HG03460 (cell line): ENCODE measurements around the gene PTMS.

ENCODE experiments used
- ATAC-seq: cut with Tn5 transposase; IDR thresholded peaks from one replicate; pipeline ENCODE4 v1.9.1; 2021; ENCODE audit not compliant: unreplicated experiment

Gene PTMS

DNA sequence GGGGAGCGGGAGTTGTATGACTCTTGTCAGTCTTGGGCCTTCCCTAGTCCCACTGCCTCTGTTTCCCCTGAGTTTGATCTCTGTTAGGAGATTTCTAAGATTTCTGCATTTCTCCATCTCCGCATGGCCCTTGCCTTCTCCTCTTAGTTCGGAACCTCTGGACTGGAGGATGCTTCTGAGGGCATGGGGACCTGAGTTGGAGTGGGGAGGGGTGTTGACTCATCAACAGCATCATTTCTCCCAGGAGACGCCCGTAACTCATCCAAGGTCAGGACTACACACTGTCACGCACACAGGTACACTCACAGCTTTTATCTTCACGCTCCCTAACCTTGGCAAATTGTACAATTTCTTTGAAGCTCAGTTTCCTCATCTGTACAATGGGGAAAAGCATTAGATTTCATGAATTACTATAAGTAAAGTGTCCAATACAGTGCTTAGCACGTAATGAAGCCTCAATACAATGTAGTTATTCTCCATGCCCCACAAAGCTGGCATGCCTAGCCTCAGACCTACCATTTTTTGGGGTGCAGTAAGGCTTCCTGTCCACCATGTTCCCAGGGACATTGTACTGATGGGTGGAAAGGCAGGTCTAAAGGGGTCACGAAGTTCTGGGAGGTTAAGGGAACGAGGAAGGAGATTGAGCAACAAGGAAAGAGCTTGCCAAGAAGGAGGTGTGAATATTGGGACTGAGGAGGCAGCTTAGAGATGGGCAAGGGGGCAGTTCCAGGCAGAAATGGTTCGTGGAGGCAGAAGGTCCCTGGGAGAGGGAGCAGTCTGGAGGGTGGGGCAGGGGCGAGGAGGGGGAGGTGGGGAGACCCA, 5.6 kb downstream of the PTMS start:
- ATAC-seq = no peak

DNA sequence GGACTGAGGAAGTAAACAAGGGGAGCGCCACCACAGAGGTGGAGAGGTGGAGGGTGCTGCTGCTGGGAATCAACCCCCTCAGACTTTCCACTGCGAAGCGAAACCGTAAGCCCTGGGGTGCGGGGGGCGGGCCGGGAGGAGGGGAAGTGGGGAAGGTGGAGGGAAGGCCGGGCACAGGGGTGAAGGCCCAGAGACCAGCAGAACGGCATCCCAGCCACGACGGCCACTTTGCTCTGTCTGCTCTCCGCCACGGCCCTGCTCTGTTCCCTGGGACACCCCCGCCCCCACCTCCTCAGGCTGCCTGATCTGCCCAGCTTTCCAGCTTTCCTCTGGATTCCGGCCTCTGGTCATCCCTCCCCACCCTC, 6.2 kb downstream of the PTMS start, which contains the start of gene LAG3:
Gene LAG3, plus strand, starts transcription at position 190 of the 365 bp plus-strand sequence. CDS start 333 bp downstream, outside the sequence.
- ATAC-seq = no peak

DNA sequence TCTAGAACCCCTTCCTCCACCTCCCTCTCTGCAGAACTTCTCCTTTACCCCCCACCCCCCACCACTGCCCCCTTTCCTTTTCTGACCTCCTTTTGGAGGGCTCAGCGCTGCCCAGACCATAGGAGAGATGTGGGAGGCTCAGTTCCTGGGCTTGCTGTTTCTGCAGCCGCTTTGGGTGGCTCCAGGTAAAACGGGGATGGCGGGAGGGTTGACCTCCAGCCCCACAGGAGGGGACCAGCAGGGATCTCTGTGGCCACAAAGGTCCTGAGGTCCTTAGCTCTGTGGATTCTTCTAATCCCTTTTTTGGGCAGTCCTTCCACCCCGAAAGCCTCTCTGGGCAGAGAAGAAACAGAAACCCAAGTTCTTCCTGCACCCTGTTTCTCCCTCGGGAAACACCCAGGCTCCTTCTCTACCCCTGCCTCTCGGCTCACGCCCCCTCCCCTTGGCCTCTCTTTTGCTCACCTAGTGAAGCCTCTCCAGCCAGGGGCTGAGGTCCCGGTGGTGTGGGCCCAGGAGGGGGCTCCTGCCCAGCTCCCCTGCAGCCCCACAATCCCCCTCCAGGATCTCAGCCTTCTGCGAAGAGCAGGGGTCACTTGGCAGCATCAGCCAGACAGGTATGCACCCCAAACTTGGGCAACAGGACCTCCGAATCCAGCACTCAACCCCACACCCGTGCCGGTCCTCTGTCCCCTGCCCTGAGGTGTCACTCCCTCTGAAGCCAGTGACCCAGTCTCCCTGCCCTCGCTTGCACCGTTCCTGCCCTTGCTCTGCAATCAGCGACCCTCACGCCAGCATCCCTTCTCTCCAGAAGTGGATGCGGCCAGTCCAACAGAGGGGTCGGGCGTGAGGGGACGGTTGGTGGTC, 6.8 kb downstream of the PTMS start:
- no peak for ATAC-seq

DNA sequence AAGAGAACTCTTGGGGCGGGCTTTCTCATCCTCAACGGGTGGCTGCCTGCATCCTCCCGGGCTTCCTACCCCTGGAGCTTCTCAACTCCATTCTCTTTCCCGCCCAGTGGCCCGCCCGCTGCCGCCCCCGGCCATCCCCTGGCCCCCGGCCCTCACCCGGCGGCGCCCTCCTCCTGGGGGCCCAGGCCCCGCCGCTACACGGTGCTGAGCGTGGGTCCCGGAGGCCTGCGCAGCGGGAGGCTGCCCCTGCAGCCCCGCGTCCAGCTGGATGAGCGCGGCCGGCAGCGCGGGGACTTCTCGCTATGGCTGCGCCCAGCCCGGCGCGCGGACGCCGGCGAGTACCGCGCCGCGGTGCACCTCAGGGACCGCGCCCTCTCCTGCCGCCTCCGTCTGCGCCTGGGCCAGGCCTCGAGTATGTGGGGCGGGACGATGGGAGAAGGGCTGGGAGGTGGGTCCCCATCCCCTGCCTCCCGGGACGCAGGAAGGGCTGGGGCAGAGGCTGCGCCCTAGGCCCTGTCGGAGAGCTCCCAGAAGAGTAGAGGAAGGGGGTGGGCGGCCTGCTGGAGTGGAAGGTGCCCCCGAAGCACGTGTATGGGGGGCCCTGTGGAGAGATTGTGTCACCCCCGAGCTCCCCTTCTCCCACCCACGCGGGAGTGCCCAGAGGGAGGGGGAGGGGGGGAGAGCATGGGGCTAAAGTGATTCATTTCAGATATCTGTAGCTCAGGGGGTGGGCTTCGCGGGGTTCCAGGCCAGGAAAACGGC, 7.6 kb downstream of the PTMS start:
- ATAC-seq = no peak

DNA sequence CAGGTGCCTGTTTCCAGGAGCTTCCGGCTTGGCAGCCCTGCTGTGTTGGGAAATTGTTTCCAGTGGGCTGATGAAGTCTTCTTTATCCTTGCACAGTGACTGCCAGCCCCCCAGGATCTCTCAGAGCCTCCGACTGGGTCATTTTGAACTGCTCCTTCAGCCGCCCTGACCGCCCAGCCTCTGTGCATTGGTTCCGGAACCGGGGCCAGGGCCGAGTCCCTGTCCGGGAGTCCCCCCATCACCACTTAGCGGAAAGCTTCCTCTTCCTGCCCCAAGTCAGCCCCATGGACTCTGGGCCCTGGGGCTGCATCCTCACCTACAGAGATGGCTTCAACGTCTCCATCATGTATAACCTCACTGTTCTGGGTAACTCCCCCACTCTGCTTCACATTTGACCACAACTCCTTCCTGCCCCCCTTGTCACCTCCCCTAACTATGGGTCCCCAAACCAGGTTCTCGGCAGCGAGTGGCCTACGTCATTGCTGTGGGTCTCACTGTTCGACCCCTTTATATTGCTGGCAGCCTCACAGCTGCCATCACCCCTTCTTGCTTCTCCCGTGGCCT, 8.4 kb downstream of the PTMS start:
- ATAC-seq = no peak

DNA sequence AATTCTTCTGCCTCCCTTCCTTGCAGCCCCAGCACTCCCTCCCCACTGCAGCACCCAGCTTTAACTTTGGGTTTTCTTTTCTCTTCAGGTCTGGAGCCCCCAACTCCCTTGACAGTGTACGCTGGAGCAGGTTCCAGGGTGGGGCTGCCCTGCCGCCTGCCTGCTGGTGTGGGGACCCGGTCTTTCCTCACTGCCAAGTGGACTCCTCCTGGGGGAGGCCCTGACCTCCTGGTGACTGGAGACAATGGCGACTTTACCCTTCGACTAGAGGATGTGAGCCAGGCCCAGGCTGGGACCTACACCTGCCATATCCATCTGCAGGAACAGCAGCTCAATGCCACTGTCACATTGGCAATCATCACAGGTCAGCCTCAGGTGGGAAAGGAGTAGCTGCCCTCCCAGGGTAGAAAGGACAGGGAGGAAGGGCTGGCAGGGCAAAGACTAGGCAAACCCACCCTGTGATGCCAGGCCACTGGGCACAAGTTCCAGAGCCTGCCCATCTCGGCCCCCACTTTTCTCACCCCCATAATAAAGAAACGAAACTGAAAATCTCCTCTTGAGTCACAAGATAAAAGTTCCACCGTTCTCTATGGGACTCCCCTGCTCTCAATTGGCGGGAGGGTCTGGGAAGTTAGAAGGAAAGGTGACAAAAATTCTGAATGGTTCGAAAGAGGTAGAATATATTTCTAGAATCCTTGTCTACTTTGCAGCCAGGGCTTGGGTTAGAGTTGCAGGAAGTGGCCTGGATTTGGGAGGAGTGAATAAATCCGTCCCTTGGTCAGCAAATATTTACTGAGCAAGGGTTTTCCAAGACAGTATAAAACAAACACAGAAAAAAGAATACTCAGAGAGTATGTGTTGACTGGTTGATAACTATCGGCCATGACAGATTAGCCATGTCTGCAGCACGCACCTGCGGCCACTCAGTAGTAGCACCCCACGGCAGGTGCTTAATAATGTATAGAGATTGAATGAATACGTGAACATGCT, 9.3 kb downstream of the PTMS start:
- ATAC-seq = no peak

DNA sequence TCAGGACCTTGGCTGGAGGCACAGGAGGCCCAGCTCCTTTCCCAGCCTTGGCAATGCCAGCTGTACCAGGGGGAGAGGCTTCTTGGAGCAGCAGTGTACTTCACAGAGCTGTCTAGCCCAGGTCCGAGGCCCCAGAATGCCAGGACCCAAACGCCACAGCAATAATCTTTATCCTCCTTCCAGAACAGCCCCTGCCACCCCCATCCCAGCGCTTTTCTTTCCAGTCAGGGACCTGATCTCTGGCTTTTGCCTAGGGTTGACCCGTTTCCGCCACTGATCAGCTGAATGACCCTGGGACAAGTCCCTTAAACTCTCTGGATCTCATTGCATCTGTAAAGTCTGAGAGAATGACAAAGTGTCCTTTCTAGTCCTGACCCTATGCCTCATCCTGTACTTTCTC, 11.2 kb downstream of the PTMS start:
- no peak for ATAC-seq

DNA sequence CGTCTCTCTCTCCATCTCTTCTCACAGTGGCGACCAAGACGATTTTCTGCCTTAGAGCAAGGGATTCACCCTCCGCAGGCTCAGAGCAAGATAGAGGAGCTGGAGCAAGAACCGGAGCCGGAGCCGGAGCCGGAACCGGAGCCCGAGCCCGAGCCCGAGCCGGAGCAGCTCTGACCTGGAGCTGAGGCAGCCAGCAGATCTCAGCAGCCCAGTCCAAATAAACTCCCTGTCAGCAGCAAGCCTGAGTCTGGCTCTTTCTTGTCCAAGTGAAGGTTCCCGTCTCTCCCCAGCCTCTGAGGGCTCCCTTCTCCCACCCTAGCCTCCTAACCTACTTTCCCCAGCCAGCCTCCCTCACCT, 12.0 kb downstream of the PTMS start:
- no peak for ATAC-seq

DNA sequence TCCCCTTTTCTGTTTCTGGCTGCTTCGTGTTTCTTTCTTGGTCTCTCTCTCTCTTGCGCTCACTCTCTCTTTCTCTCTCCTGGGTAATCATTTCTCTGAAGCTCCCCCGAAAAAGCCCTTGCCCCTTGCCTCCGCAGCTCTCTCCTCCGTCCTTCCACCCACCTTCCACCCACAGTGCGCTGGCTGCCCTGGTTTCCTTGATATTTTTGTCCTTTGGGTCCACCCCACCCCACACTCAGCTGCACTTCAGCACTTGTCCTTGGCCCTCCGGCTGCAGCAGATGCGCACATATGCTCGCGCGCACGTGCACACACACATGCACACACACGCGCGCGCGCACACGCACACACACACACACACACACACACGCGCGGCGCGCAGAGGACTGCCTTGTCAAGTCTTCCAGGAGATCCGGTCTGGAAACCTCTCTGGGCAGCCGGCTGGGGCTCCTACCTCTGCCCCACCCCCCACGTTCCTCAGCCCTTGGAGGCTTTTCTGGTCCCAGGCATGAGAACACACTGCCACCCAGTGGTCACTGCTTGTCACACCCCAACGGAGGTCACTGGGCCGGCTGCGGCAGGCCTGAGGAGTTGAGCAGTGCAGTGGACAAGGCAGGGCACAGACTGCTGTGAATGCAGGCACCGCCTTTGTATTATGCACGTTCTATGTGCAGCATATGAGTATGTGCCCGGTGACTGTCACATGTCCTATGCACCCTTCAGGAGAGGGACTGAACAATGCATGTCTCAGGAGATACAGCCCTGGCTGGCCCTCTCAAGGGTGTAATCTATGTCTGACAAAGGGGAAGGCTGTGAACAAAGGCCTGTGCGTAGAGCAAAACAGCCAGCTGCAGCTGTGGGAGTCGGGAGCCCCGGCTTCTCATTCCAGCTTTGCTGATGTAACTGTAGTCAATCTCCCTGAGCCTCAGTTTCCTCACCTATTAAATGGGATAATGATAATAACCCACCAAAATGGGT, 12.7 kb downstream of the PTMS start:
- ATAC-seq = peak; percentile 76

DNA sequence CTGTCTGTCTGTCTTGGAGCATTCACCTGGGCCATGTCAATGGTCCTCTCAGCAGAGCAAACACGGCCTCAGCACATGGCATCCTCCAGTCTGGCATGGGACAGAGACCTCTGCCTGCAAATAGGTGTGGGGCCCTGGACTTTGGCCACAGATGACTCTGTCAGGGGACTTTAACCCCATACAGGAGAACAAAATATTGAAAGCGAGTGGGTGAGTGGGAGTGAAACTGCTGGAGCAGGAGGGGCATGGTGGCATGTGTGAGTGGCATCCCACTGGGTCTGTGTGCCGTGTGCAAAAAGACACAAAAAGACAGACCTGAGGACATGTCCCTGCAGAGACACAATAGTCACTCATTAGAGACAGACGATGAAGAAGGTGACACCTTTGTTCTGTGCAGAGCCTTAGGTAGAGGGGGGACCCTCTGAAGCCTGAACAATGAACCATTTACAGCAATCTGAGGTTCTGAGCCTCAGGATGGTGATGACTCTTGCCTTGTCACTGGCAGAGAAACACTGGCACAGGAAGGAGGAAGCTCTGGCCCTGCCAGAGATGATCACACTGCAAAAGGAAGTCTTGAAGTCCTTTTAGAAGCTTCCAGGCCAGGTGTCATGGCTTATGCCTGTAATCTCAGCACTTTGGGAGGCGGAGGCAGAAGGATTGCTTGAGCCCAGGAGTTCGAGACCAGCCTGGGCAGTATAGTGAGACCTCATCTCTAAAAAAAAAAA, 13.7 kb downstream of the PTMS start:
- no peak for ATAC-seq

DNA sequence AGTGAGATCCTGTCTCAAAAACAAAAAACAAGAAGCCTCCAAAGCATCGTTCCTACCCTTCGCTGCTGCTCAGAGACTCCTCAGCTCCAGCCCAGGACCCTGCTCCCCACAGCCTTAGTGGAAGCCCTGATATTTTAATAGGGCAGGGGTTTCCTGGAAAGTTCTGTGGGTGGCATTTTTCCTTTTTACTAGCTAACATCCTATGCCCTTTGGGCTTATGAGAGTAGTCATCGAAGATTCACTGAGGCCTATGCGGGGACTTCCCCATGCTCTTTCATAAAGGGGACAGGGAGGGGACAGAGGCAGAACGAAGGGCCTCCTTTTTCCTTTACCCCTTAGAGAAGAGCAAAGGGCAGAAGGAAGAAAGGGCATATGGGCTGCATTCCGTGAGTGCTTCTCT, 14.4 kb downstream of the PTMS start:
- ATAC-seq = no peak

DNA sequence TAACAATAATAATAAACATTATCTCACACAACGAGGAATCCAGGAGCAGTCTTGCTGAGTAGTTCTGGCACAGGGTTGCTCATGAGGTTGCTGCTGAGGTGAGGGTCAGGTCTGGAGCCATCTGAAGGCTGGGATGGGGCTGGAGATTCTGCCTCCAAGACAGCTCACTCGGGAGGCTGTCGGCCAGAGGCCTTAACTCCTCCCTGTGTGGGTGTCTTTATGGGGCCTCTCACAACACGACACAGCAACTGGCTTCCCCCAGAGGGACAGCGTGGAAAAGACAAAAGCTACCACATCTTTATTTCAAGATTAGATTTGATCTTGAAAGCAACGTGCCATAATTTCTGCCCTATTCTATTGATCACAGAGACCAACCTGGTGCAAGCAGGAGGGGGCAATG, 16.0 kb downstream of the PTMS start:
- no peak for ATAC-seq

DNA sequence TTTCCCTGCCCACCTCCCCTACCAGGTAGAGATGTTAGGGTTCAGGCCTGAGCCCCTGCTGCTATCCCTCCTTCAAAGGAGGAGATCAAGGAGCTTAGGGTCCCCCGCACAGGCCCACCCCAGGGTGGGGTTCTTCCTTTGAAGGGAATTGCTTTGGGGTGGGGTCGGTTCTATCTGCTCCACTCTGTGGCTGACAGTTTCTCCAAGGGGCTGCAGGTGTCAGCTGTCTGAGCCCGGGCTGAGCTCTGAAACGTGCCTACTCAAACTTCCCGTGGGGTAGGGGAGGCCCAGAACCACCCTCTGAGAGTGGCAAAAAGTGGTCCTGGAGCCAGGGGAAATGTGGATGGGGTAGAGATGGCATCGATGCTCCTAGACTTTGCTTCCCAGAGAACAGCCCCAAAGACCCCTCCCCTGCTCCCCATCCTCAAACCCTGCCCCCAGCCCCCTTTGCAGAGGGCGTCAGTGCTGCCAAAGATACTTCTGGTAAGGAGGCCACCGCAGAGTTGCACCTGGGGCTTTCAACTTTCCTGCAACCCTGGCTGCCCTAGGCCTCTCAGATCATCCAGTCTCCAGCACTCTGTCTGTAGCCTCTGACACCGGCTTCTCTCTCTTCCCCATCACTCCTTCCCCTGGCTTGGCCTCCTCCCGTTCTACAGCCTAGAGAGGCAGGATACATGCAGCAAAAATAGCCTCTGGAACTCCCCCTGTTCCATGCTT, 16.8 kb downstream of the PTMS start:
- ATAC-seq = no peak

DNA sequence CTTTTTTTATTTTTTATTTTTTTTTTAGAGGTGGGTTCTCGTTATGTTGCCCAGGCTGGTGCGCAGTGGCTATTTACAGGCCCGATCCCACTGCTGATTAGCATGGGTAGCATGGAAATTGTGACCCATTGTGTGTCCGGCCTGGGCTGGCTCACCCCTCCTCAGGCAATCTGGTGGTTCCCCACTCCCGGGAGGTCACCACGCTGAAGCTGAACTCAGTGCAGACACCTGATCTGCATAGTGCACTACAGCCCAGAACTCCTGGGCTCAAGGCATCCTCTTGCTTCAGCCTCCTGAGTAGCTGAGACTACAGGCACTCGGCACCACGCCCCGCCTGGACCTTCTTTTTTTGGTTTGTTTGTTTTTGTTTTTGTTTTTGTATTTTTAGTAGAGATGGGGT, 17.7 kb downstream of the PTMS start:
- ATAC-seq = no peak

DNA sequence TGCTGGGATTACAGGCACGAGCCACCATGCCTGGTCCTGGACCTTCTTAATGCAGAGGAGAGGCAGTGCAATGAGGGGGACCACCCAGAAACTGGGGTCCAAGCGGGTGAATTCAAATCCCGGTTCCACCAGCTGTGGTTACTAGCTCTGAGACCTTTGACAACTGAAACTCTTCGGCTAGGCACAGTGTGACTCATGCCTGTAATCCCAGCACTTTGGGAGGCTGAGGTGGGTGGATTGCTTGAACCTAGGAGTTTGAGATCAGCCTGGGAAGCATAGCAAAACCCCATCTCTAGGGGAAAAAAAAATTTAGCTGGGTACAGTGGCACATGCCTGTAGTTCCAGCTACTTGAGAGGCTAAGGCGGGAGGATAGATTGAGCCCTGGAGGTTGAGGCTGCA, 18.1 kb downstream of the PTMS start:
- no peak for ATAC-seq

DNA sequence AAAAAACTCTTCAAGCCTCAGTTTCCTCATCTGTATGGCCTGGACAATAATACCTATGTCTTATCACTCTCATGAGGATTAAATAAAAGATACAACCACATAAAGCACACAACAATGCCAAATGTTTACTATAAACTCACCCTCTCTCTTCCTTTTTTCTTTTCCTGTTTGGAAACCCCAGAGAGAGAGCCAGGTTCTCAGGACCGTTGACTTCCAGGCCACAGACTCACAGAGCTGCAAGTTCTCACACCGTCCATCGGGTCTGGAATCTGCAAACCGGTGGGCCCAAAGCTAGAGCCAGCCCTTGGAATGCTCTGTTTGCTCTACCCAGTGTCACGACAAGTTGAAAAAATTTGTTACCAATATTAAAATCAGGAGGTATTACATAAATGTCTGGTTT, 18.6 kb downstream of the PTMS start:
- no peak for ATAC-seq

DNA sequence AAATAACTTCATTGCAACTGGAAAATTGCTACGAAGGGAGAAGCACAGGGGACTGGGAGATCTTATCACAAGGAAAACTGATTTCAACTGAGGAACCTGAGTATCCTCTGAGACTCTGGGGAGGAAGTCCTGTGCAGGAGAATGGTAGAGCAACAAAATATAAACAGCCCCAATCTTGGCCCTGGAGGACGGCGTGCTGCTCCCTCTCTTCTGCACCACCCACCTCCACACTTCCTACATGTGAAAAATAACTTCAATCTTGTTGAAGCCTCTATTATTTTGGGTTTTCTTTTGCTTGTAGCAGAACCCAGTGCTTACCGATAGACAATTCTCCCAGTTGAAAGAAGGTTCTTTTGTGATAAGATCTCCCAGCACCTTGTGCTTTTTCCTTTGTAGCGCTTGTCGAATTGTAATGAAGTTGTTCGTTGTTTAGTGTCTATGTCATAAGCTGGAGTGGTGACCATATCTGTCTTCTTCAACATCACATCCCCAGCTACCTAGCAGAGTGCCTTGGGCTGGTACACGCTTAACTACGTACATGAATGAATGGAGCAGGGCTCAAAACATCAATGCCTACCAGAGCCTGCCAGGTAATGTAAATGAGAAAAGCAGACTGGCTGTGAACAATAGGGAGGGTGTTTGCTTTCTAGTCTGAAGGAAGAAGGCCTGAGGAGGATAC, 20.4 kb downstream of the PTMS start:
- ATAC-seq = no peak
